Astrocyte (in vitro differentiated cells and primary cell): Measurements from ENCODE around the gene PDZRN4. TPM values are rescaled to one million over a fixed set of nuclear protein-coding genes. Genes with fewer than 3 reads are reported as not detected.

ENCODE experiments used
- DNase-seq: peaks from one replicate; pipeline ENCODE4 v3.0.0-alpha.2; 2010; ENCODE audit warnings: low read depth
- FAIRE-seq: peaks from 2 replicates; lab custom pipeline; 2011; peaks lifted over from hg19 to GRCh38; lab: Jason Lieb, UNC
- H2AFZ ChIP-seq: 2 replicates; pipeline ENCODE4 v1.6.0; 2012; ENCODE audit warnings: low read depth, low read length, inconsistent platforms
- H3K27ac ChIP-seq: 2 replicates; pipeline ENCODE4 v1.5.1; 2011; ENCODE audit warnings: low read depth, low read length, inconsistent platforms
- H3K27me3 ChIP-seq: 2 replicates; pipeline ENCODE4 v1.6.0; 2011; ENCODE audit warnings: low read length, inconsistent platforms; ENCODE audit not compliant: insufficient read depth
- H3K36me3 ChIP-seq: 2 replicates; pipeline ENCODE4 v1.5.1; 2011; ENCODE audit warnings: low read length, inconsistent platforms; ENCODE audit not compliant: insufficient read depth
- H3K4me1 ChIP-seq: 2 replicates; pipeline ENCODE4 v1.5.1; 2011; ENCODE audit warnings: low read length, inconsistent platforms; ENCODE audit not compliant: insufficient read depth
- H3K4me2 ChIP-seq: 2 replicates; pipeline ENCODE4 v1.6.0; 2012; ENCODE audit warnings: low read length, inconsistent platforms
- H3K4me3 ChIP-seq: 2 replicates; pipeline ENCODE4 v1.5.1; 2011; ENCODE audit warnings: low read depth, mild to moderate bottlenecking, low read length, inconsistent platforms; ENCODE audit not compliant: insufficient read depth
- H3K79me2 ChIP-seq: 2 replicates; pipeline ENCODE4 v1.6.0; 2012; ENCODE audit warnings: mild to moderate bottlenecking, low read length, inconsistent platforms; ENCODE audit not compliant: insufficient read depth
- H3K9ac ChIP-seq: 2 replicates; pipeline ENCODE4 v1.6.0; 2012; ENCODE audit warnings: mild to moderate bottlenecking, low read length, inconsistent platforms
- H3K9me3 ChIP-seq: 2 replicates; pipeline ENCODE4 v1.5.1; 2012; ENCODE audit warnings: low read depth, mild to moderate bottlenecking, low read length, inconsistent platforms; ENCODE audit not compliant: insufficient read depth
- H4K20me1 ChIP-seq: 2 replicates; pipeline ENCODE4 v1.6.0; 2012; ENCODE audit warnings: low read length, inconsistent platforms; ENCODE audit not compliant: insufficient read depth
- H3K27ac Mint-ChIP-seq: one replicate; pipeline ENCODE4 v1.8.0; 2021; ENCODE audit warnings: mild to moderate bottlenecking, mixed read lengths; ENCODE audit not compliant: unreplicated experiment
- H3K27me3 Mint-ChIP-seq: one replicate; pipeline ENCODE4 v1.8.0; 2021; ENCODE audit warnings: low read depth, mixed read lengths; ENCODE audit not compliant: unreplicated experiment
- H3K36me3 Mint-ChIP-seq: one replicate; pipeline ENCODE4 v1.8.0; 2021; ENCODE audit warnings: low read depth, mixed read lengths; ENCODE audit not compliant: unreplicated experiment
- H3K4me1 Mint-ChIP-seq: one replicate; pipeline ENCODE4 v1.8.0; 2021; ENCODE audit warnings: low read depth, mixed read lengths; ENCODE audit not compliant: unreplicated experiment
- H3K4me3 Mint-ChIP-seq: one replicate; pipeline ENCODE4 v1.8.0; 2021; ENCODE audit warnings: mild to moderate bottlenecking, moderate library complexity, mixed read lengths; ENCODE audit not compliant: unreplicated experiment
- H3K9me3 Mint-ChIP-seq: one replicate; pipeline ENCODE4 v1.8.0; 2021; ENCODE audit warnings: mild to moderate bottlenecking, mixed read lengths; ENCODE audit not compliant: unreplicated experiment
- EZH2 ChIP-seq: IDR thresholded peaks from 2 replicates; pipeline ENCODE4 v1.6.1; 2012; ENCODE audit warnings: mild to moderate bottlenecking, low read length, inconsistent platforms; ENCODE audit not compliant: insufficient read depth
- total RNA-seq: library from RNA; stranded (reverse); gene quantifications from 2 replicates; pipeline ENCODE4 v1.2.1, GENCODE V29; 2021
- TF ChIP-seq, protein P1 (sequence below): IDR thresholded peaks from 2 replicates; pipeline ENCODE4 v1.5.1; 2011; ENCODE audit warnings: low read depth, mild to moderate bottlenecking, inconsistent platforms, low read length, moderate library complexity; ENCODE audit not compliant: insufficient read depth

PDZRN4 gene
- total RNA-seq, 1 donor from 2014 or later, result not detected

DNA sequence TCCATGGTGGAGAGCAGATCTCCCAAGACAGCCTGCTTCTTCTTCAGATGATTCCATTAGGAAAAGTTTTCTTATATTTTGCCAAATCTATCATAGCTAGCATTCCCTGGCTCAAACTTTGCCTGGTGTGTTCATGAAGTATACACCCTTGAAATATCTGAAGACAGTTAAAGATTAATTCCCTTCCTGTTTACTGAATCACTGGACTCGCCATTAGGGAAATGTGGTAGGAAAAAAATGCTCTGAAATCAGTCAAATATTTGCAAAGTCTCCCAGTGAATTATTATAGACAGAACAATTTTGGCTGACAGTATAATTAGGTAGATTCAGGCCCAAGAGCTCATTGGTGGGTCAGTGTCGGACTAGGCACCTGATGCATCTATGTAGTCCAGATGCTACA, 86.5 kb downstream of the PDZRN4 start:
- H3K27me3 Mint-ChIP-seq, result no peaks in the 10 kb centered on the region
- H3K4me1 ChIP-seq, result no peaks in the 10 kb centered on the region
- H3K36me3 Mint-ChIP-seq, result no peaks in the 10 kb centered on the region
- H3K4me1 Mint-ChIP-seq, result no peaks in the 10 kb centered on the region
- H3K27ac ChIP-seq, result no peak overlapping the region
- no peaks in the 10 kb centered on the region for H3K9me3 Mint-ChIP-seq
- H3K9me3 ChIP-seq, result no peaks in the 10 kb centered on the region
- no peaks in the 10 kb centered on the region for H3K36me3 ChIP-seq
- DNase-seq (peak; percentile 52), FAIRE-seq (no peak)
- H3K79me2 ChIP-seq, result no peaks in the 10 kb centered on the region
- TF ChIP-seq, protein P1, sequence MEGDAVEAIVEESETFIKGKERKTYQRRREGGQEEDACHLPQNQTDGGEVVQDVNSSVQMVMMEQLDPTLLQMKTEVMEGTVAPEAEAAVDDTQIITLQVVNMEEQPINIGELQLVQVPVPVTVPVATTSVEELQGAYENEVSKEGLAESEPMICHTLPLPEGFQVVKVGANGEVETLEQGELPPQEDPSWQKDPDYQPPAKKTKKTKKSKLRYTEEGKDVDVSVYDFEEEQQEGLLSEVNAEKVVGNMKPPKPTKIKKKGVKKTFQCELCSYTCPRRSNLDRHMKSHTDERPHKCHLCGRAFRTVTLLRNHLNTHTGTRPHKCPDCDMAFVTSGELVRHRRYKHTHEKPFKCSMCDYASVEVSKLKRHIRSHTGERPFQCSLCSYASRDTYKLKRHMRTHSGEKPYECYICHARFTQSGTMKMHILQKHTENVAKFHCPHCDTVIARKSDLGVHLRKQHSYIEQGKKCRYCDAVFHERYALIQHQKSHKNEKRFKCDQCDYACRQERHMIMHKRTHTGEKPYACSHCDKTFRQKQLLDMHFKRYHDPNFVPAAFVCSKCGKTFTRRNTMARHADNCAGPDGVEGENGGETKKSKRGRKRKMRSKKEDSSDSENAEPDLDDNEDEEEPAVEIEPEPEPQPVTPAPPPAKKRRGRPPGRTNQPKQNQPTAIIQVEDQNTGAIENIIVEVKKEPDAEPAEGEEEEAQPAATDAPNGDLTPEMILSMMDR, result no peak
- no peak overlapping the region for H3K4me2 ChIP-seq
- no peaks in the 10 kb centered on the region for H4K20me1 ChIP-seq
- no peak overlapping the region for H2AFZ ChIP-seq
- H3K4me3 Mint-ChIP-seq, result no peak overlapping the region
- no peak overlapping the region for H3K4me3 ChIP-seq
- H3K27ac Mint-ChIP-seq, result no peak overlapping the region
- no peak overlapping the region for H3K9ac ChIP-seq
- H3K27me3 ChIP-seq, result no peaks in the 10 kb centered on the region

DNA sequence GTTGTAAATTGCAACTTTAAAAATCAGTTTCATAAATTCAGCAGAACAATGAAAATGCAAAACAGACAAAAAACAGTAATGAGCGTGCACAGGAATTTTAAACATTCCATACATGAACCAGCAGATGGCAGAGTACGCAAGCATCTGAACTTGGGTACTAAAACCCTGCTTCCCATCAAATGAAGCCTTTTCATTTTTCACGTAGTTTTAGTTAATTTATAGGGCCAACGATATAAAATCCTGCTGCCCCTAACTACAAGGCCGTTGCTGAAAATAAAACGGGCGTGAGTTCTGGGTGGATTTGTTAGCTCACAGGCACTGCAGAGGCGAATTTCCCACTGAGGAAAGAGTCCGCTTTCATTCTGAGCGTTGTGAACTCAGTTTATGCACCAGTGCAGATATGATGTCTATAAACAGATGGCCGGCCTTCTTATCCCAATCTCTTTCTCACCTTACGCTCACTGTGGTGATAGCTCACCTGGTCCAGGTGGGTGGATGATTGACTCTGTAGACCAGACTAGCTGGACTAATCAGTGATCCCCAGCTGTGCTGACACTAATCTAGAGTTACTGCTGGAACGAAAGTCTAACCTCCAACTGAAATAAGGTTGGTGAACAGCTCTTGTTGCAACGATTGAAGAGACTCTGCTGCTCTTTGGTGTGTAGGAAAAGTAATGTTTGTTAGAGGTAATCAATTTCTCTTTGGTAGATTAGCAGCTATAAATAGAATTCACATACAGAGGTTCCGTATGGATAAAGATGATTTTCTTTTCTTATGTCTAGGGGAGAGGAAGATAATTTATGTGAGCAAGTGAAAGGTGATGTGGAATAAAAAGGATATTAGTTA, 89.2 kb downstream of the PDZRN4 start:
- Mint-ChIP-seq H3K27ac (no peak overlapping the region), H3K9me3 (no peaks in the 10 kb centered on the region), H3K36me3 (no peaks in the 10 kb centered on the region), H3K4me1 (no peaks in the 10 kb centered on the region), H3K4me3 (no peak overlapping the region), H3K27me3 (no peaks in the 10 kb centered on the region)
- no peaks in the 10 kb centered on the region for H3K27me3 ChIP-seq
- H2AFZ ChIP-seq, result no peak overlapping the region
- no peak overlapping the region for H3K9ac ChIP-seq
- no peak overlapping the region for H3K4me3 ChIP-seq
- H3K79me2 ChIP-seq, result no peaks in the 10 kb centered on the region
- H3K4me2 ChIP-seq, result peak overlapping the region; percentile 41
- peak; percentile 17 for DNase-seq
- FAIRE-seq, result no peak
- TF ChIP-seq, protein P1, result peak; percentile 66
- TF ChIP-seq EZH2, result no peak
- H3K36me3 ChIP-seq, result no peaks in the 10 kb centered on the region
- no peaks in the 10 kb centered on the region for H3K4me1 ChIP-seq
- no peak overlapping the region for H3K27ac ChIP-seq
- no peaks in the 10 kb centered on the region for H3K9me3 ChIP-seq
- H4K20me1 ChIP-seq, result no peaks in the 10 kb centered on the region

DNA sequence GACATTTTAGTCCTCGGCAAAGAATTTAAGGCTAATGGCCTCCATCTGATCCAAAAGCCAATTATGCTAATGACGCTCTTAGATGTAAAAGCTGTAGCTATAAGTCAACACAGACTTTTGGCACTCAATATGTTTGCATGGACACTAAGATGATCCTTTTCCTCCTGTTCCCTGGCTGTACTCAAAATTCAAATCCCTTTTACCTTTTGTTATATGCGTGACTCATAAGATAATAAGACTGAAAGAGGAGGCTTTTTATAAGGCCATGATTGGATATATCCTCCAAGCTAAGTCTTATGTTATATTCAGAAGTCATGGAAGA, 89.8 kb downstream of the PDZRN4 start:
- no peak for FAIRE-seq
- no peak overlapping the region for H3K27ac Mint-ChIP-seq
- no peaks in the 10 kb centered on the region for H3K27me3 Mint-ChIP-seq

More for the DNA sequence above, 89.8 kb downstream of the PDZRN4 start:
- no peaks in the 10 kb centered on the region for H3K4me1 Mint-ChIP-seq
- Histone ChIP-seq H3K9ac (no peak overlapping the region), H3K27ac (no peak overlapping the region), H3K4me2 (no peak overlapping the region), H3K9me3 (no peaks in the 10 kb centered on the region), H3K36me3 (no peaks in the 10 kb centered on the region), H3K4me3 (no peak overlapping the region), H4K20me1 (no peaks in the 10 kb centered on the region), H3K79me2 (no peaks in the 10 kb centered on the region), H2AFZ (no peak overlapping the region), H3K4me1 (no peaks in the 10 kb centered on the region), H3K27me3 (no peaks in the 10 kb centered on the region)
- H3K9me3 Mint-ChIP-seq, result no peaks in the 10 kb centered on the region
- no peak for DNase-seq
- H3K4me3 Mint-ChIP-seq, result no peak overlapping the region
- H3K36me3 Mint-ChIP-seq, result no peaks in the 10 kb centered on the region
- TF ChIP-seq, protein P1, result no peak
- no peak for TF ChIP-seq EZH2
